Neural progenitor cell (in vitro differentiated cells): ENCODE measurements around the gene AP3S2. TPM values are rescaled to one million over a fixed set of nuclear protein-coding genes. Genes with fewer than 3 reads are reported as not detected.

Source experiments
- DNase-seq: peaks from one replicate; pipeline ENCODE4 v3.0.0-alpha.2; 2016; ENCODE audit warnings: low spot score
- H2AFZ ChIP-seq: fragments of 200-600 bp; sonication (generic); replicated peaks from 2 replicates; pipeline ENCODE4 v1.6.1; 2016; ENCODE audit warnings: antibody characterized with exemption
- H3F3A ChIP-seq: fragments of 200-600 bp; sonication (generic); 2 replicates; pipeline ENCODE4 v1.6.1; 2016; ENCODE audit warnings: antibody characterized with exemption, low read depth
- H3K27ac ChIP-seq: fragments of 200-600 bp; sonication (generic); 2 replicates; pipeline ENCODE4 v1.5.1; 2016; ENCODE audit warnings: mild to moderate bottlenecking
- H3K27me3 ChIP-seq: fragments of 200-600 bp; sonication (generic); 2 replicates; pipeline ENCODE4 v1.6.1; 2016; ENCODE audit warnings: mild to moderate bottlenecking, moderate library complexity
- H3K36me3 ChIP-seq: fragments of 200-600 bp; sonication (generic); 2 replicates; pipeline ENCODE4 v1.5.1; 2016
- H3K4me1 ChIP-seq: fragments of 200-600 bp; sonication (generic); 2 replicates; pipeline ENCODE4 v1.6.1; 2016; ENCODE audit warnings: mixed run types
- H3K4me2 ChIP-seq: fragments of 200-600 bp; sonication (generic); 2 replicates; pipeline ENCODE4 v1.6.1; 2016
- H3K4me3 ChIP-seq: fragments of 200-600 bp; sonication (generic); 2 replicates; pipeline ENCODE4 v1.5.1; 2016
- H3K79me2 ChIP-seq: fragments of 200-600 bp; sonication (generic); 2 replicates; pipeline ENCODE4 v1.6.1; 2016; ENCODE audit warnings: low read depth
- H3K9ac ChIP-seq: fragments of 200-600 bp; sonication (generic); 2 replicates; pipeline ENCODE4 v1.6.1; 2016
- H3K9me3 ChIP-seq: fragments of 200-600 bp; sonication (generic); 2 replicates; pipeline ENCODE4 v1.5.1; 2016; ENCODE audit warnings: low read depth
- H4K20me1 ChIP-seq: fragments of 200-600 bp; sonication (generic); 2 replicates; pipeline ENCODE4 v1.6.1; 2016; ENCODE audit warnings: low read depth
- H3K27ac Mint-ChIP-seq: 3 replicates; pipeline ENCODE4 v1.8.0; 2021; ENCODE audit warnings: mixed read lengths
- H3K27me3 Mint-ChIP-seq: 2 replicates; pipeline ENCODE4 v1.8.0; 2022; ENCODE audit warnings: low read depth, mild to moderate bottlenecking, inconsistent platforms, moderate library complexity, mixed read lengths; ENCODE audit not compliant: insufficient read depth
- H3K36me3 Mint-ChIP-seq: 3 replicates; pipeline ENCODE4 v1.8.0; 2021; ENCODE audit warnings: mixed read lengths
- H3K4me1 Mint-ChIP-seq: 3 replicates; pipeline ENCODE4 v1.8.0; 2021; ENCODE audit warnings: mixed read lengths
- H3K4me3 Mint-ChIP-seq: 3 replicates; pipeline ENCODE4 v1.8.0; 2021; ENCODE audit warnings: mild to moderate bottlenecking, moderate library complexity, mixed read lengths
- H3K9me3 Mint-ChIP-seq: 3 replicates; pipeline ENCODE4 v1.8.0; 2020; ENCODE audit warnings: mixed read lengths
- EZH2 ChIP-seq: fragments of 200-600 bp; sonication (generic); IDR thresholded peaks from 2 replicates; pipeline ENCODE4 v1.6.1; 2017; ENCODE audit warnings: antibody characterized with exemption, mild to moderate bottlenecking, moderate library complexity
- EZH2phosphoT487 ChIP-seq: fragments of 200-600 bp; sonication (generic); IDR thresholded peaks from 2 replicates; pipeline ENCODE4 v1.6.1; 2017; ENCODE audit warnings: antibody characterized with exemption
- total RNA-seq: library from RNA; depleted of rRNA; stranded (reverse); fragments of >200 nt; gene quantifications from 2 replicates; pipeline ENCODE4 v1.2.3, GENCODE V29; 2015; ENCODE audit warnings: low replicate concordance
- TF ChIP-seq, protein P1 (sequence below): fragments of 200-600 bp; sonication (generic); IDR thresholded peaks from 2 replicates; pipeline ENCODE4 v1.5.1; 2017; ENCODE audit warnings: antibody characterized with exemption, mild to moderate bottlenecking

AP3S2 gene
- total RNA-seq, 1 donor from 2014 or later = 75.3 TPM

DNA sequence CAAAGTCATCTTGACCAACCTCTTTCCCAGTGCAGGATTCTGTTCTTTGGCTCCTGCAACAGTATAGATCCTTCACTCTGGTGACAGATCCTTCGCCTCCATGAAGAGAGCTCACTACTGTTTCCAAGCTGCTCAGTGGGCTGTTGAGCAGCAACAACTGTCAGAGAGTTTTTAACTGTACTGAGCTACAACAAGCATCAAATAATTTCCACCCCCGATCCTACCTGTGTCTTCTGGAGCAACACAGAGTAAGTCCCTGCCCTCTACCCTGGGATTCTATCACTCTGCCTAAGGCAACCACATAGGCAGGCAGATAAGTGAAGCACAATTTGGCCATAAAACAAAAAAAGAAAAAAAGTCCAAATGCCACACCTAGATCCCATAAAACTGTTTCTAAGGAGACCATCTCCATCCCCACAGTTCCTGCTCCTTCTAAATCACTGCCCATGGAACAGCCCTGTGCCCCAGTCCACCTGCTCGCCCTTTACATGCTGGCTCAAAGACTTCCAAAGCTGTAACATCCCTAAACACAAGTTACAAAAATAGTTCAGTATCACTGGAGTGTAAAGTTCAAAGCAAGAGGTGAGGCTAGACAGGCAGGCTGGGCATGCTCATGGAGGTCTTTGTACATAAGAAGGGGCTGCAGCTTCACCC, 41.3 kb downstream of the AP3S2 start:
- H3K9me3 ChIP-seq = no peaks in the 10 kb centered on the region
- H3K27me3 ChIP-seq = no peaks in the 10 kb centered on the region
- H3K4me1 ChIP-seq = no peaks in the 10 kb centered on the region
- no peak overlapping the region for H3K9ac ChIP-seq
- Mint-ChIP-seq H3K9me3 (peaks cover 13% of the 10 kb centered on the region), H3K36me3 (peaks cover 38% of the 10 kb centered on the region), H3K4me1 (peaks cover 18% of the 10 kb centered on the region), H3K27me3 (peaks cover 4% of the 10 kb centered on the region), H3K27ac (no peak overlapping the region), H3K4me3 (no peak overlapping the region)
- H3K4me2 ChIP-seq = no peak overlapping the region
- no peaks in the 10 kb centered on the region for H3K36me3 ChIP-seq
- no peaks in the 10 kb centered on the region for H4K20me1 ChIP-seq
- no peak overlapping the region for H2AFZ ChIP-seq
- no peak overlapping the region for H3K27ac ChIP-seq
- DNase-seq = no peak
- no peaks in the 10 kb centered on the region for H3F3A ChIP-seq
- TF ChIP-seq, protein P1, sequence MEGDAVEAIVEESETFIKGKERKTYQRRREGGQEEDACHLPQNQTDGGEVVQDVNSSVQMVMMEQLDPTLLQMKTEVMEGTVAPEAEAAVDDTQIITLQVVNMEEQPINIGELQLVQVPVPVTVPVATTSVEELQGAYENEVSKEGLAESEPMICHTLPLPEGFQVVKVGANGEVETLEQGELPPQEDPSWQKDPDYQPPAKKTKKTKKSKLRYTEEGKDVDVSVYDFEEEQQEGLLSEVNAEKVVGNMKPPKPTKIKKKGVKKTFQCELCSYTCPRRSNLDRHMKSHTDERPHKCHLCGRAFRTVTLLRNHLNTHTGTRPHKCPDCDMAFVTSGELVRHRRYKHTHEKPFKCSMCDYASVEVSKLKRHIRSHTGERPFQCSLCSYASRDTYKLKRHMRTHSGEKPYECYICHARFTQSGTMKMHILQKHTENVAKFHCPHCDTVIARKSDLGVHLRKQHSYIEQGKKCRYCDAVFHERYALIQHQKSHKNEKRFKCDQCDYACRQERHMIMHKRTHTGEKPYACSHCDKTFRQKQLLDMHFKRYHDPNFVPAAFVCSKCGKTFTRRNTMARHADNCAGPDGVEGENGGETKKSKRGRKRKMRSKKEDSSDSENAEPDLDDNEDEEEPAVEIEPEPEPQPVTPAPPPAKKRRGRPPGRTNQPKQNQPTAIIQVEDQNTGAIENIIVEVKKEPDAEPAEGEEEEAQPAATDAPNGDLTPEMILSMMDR = no peak
- TF ChIP-seq EZH2phosphoT487 (no peak), EZH2 (no peak)
- H3K79me2 ChIP-seq = no peaks in the 10 kb centered on the region
- H3K4me3 ChIP-seq = no peak overlapping the region

DNA sequence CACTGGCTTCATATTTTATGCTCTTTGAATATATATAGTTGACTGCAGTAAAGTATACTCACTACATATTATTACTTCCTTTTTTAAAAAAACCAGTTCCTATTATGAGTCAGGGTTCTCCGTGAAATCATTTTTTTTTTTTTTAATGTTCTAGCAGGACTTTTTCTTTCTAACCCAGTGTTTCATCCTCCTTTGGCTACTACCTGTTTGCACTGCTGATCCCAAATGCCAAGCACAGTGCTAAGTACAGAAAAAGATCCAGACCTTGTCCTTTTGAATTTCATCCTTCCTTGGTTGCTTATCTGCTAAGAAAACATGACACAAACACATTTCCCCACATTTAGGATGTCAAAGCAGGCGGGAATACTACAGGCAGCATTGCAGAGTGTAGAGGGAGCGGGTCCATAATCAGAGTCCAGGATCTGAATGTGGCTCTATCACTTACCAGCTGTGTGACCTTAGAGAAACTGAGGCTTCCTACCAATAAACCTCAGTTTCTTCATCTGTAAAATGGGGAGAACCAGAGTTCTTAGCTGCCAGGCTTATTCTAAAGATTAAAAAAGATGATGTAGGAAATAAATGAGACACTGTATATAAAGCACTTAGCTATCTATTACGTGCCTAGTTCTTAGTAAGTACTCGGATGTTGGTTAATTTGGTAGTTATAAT, 42.0 kb downstream of the AP3S2 start:
- no peak overlapping the region for H3K4me2 ChIP-seq
- H3K4me1 ChIP-seq = no peaks in the 10 kb centered on the region
- Mint-ChIP-seq H3K4me1 (peaks cover 20% of the 10 kb centered on the region), H3K27me3 (peaks cover 4% of the 10 kb centered on the region), H3K27ac (no peak overlapping the region), H3K9me3 (peaks cover 10% of the 10 kb centered on the region), H3K4me3 (no peak overlapping the region), H3K36me3 (peaks cover 33% of the 10 kb centered on the region)
- H3K36me3 ChIP-seq = no peaks in the 10 kb centered on the region
- H3F3A ChIP-seq = no peaks in the 10 kb centered on the region
- H3K27me3 ChIP-seq = no peaks in the 10 kb centered on the region
- H3K27ac ChIP-seq = no peak overlapping the region
- no peaks in the 10 kb centered on the region for H3K9me3 ChIP-seq
- no peaks in the 10 kb centered on the region for H3K79me2 ChIP-seq
- no peak overlapping the region for H2AFZ ChIP-seq
- H4K20me1 ChIP-seq = no peaks in the 10 kb centered on the region
- DNase-seq = no peak
- H3K9ac ChIP-seq = no peak overlapping the region
- no peak overlapping the region for H3K4me3 ChIP-seq
- TF ChIP-seq, protein P1 = no peak
- TF ChIP-seq EZH2 (no peak), EZH2phosphoT487 (no peak)

DNA sequence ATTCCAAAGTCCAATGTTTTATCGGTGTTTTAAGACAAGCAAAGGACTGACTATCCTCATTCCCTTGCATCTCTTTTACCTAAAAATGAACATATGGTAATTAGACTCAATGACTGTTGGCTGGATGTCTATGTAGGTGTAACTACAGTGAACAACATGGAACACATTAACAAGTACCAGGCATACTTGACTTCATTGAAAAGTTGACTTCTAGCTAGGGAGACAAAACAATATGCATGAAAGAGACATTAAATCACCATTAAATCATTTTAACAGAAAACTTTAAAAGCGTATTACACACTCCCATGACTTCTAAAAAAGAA, 44.9 kb downstream of the AP3S2 start:
- Histone ChIP-seq H3K9me3 (no peaks in the 10 kb centered on the region), H3F3A (no peaks in the 10 kb centered on the region), H3K27ac (no peak overlapping the region), H3K27me3 (no peaks in the 10 kb centered on the region), H3K4me1 (no peaks in the 10 kb centered on the region), H3K4me3 (no peak overlapping the region), H4K20me1 (no peaks in the 10 kb centered on the region), H3K79me2 (no peaks in the 10 kb centered on the region), H2AFZ (no peak overlapping the region), H3K9ac (no peak overlapping the region), H3K36me3 (no peaks in the 10 kb centered on the region), H3K4me2 (no peak overlapping the region)
- Mint-ChIP-seq H3K4me3 (no peak overlapping the region), H3K4me1 (peaks cover 25% of the 10 kb centered on the region), H3K36me3 (peaks cover 38% of the 10 kb centered on the region), H3K9me3 (peaks cover 5% of the 10 kb centered on the region), H3K27me3 (peaks cover 2% of the 10 kb centered on the region), H3K27ac (no peak overlapping the region)
- DNase-seq = no peak
- TF ChIP-seq EZH2phosphoT487 (no peak), EZH2 (no peak)
- TF ChIP-seq, protein P1 = no peak
